IMR-90 (cell line): Measurements from ENCODE around the gene UST. TPM values are rescaled to one million over a fixed set of nuclear protein-coding genes. Genes with fewer than 3 reads are reported as not detected.

Source experiments
- ATAC-seq: fragments of 200-7000 bp; cut with Tn5 transposase; 2 replicates; pipeline ENCODE4 v1.9.1; 2020; ENCODE audit warnings: low read depth, mild to moderate bottlenecking, moderate library complexity
- BruUV-seq: library from RNA; stranded (reverse); fragments of 400-500 nt; replicated peaks from 2 replicates; lab custom pipeline; 2021; lab: Mats Ljungman, UMichigan
- CTCF ChIA-PET: fragments of 300-600 bp; formaldehyde crosslinking; extraction: SDS; loops from one replicate; lab custom pipeline; 2021; ENCODE audit warnings: antibody characterized with exemption; lab: Yijun Ruan, JAX
- POLR2A ChIA-PET: fragments of 300-600 bp; sonication (Branson Sonifier 250); formaldehyde crosslinking; loops from one replicate; lab custom pipeline; 2022; ENCODE audit warnings: antibody characterized with exemption; ENCODE audit not compliant: unreplicated experiment; lab: Charles Lee
- DNase-seq: peaks from one replicate; pipeline ENCODE4 v3.0.0; 2013
- H2AFZ ChIP-seq: replicated peaks from 2 replicates; pipeline ENCODE3; 2013; ENCODE audit warnings: low read length, mild to moderate bottlenecking; ENCODE audit not compliant: poor library complexity
- H2AK5ac ChIP-seq: 2 replicates; pipeline ENCODE4 v1.6.1; 2013; ENCODE audit warnings: low read depth, low read length, inconsistent platforms
- H2AK9ac ChIP-seq: replicated peaks from 2 replicates; pipeline ENCODE3; 2013; ENCODE audit warnings: mild to moderate bottlenecking, low read depth, low read length, moderate library complexity; ENCODE audit not compliant: poor library complexity
- H2BK120ac ChIP-seq: 2 replicates; pipeline ENCODE4 v1.6.1; 2013; ENCODE audit warnings: low read depth, low read length, inconsistent platforms
- H2BK15ac ChIP-seq: 3 replicates; pipeline ENCODE4 v1.6.1; 2013; ENCODE audit warnings: low read depth, low read length, inconsistent platforms
- H2BK20ac ChIP-seq: 2 replicates; pipeline ENCODE4 v1.6.1; 2013; ENCODE audit warnings: low read depth, mild to moderate bottlenecking, inconsistent platforms, low read length, moderate library complexity
- H2BK5ac ChIP-seq: 2 replicates; pipeline ENCODE4 v1.6.1; 2013; ENCODE audit warnings: mild to moderate bottlenecking, low read depth, low read length, inconsistent platforms; ENCODE audit not compliant: poor library complexity, severe bottlenecking
- H3K14ac ChIP-seq: replicated peaks from 2 replicates; pipeline ENCODE4 v1.6.1; 2013; ENCODE audit warnings: low read depth, low read length, inconsistent platforms
- H3K18ac ChIP-seq: 2 replicates; pipeline ENCODE4 v1.6.1; 2013; ENCODE audit warnings: low read depth, low read length, control low read depth
- H3K23ac ChIP-seq: 2 replicates; pipeline ENCODE4 v1.6.1; 2013; ENCODE audit warnings: low read depth, low read length, inconsistent platforms
- H3K27ac ChIP-seq: 2 replicates; pipeline ENCODE4 v1.5.1; 2013; ENCODE audit warnings: mild to moderate bottlenecking, control low read depth, low read length; ENCODE audit not compliant: insufficient read depth
- H3K27me3 ChIP-seq: 2 replicates; pipeline ENCODE4 v1.6.1; 2013; ENCODE audit warnings: low read length; ENCODE audit not compliant: control insufficient read depth, insufficient read depth
- H3K36me3 ChIP-seq: 2 replicates; pipeline ENCODE4 v1.6.1; 2013; ENCODE audit warnings: low read length, mixed read lengths; ENCODE audit not compliant: control insufficient read depth, insufficient read depth
- H3K4ac ChIP-seq: 2 replicates; pipeline ENCODE4 v1.6.1; 2013; ENCODE audit warnings: low read depth, low read length, inconsistent platforms
- H3K4me1 ChIP-seq: 2 replicates; pipeline ENCODE4 v1.6.1; 2013; ENCODE audit warnings: low read length, mixed read lengths; ENCODE audit not compliant: control insufficient read depth, insufficient read depth
- H3K4me2 ChIP-seq: 2 replicates; pipeline ENCODE4 v1.6.1; 2013; ENCODE audit warnings: low read depth, mild to moderate bottlenecking, control low read depth, low read length, moderate library complexity
- H3K4me3 ChIP-seq: 2 replicates; pipeline ENCODE4 v1.5.1; 2013; ENCODE audit warnings: low read depth, mild to moderate bottlenecking, control low read depth, low read length, moderate library complexity; ENCODE audit not compliant: insufficient read depth
- H3K56ac ChIP-seq: 2 replicates; pipeline ENCODE4 v1.6.1; 2013; ENCODE audit warnings: low read length, inconsistent platforms; ENCODE audit not compliant: insufficient read depth; ENCODE audit errors: extremely low read depth
- H3K79me1 ChIP-seq, 2 experiments: 2 replicates each; pipeline ENCODE4 v1.6.1; 2013; ENCODE audit warnings: low read length in 2 of 2, inconsistent platforms in 1 of 2, low read depth in 1 of 2
- H3K9ac ChIP-seq: 2 replicates; pipeline ENCODE4 v1.6.1; 2013; ENCODE audit warnings: low read depth, low read length, control low read depth
- H3K9me1 ChIP-seq: 2 replicates; pipeline ENCODE4 v1.6.1; 2013; ENCODE audit warnings: low read length, inconsistent platforms; ENCODE audit not compliant: insufficient read depth
- H3K9me3 ChIP-seq: 2 replicates; pipeline ENCODE4 v1.6.1; 2013; ENCODE audit warnings: low read length; ENCODE audit not compliant: control insufficient read depth, insufficient read depth
- H4K20me1 ChIP-seq: 2 replicates; pipeline ENCODE4 v1.6.1; 2013; ENCODE audit warnings: low read length, inconsistent platforms; ENCODE audit not compliant: insufficient read depth
- H4K5ac ChIP-seq: 2 replicates; pipeline ENCODE4 v1.6.1; 2013; ENCODE audit warnings: mild to moderate bottlenecking, low read depth, low read length, control low read depth
- H4K8ac ChIP-seq, 2 experiments: 2 replicates each; pipeline ENCODE4 v1.6.1; 2013; ENCODE audit warnings: low read depth in 2 of 2, low read length in 2 of 2, control low read depth in 1 of 2, inconsistent platforms in 1 of 2
- H4K91ac ChIP-seq: 2 replicates; pipeline ENCODE4 v1.6.1; 2013; ENCODE audit warnings: low read depth, low read length, inconsistent platforms; ENCODE audit not compliant: insufficient read depth
- BHLHE40 ChIP-seq: fragments of 150-350 bp; IDR thresholded peaks from 2 replicates; pipeline ENCODE4 v1.6.1; 2016; ENCODE audit warnings: mild to moderate bottlenecking, low read depth, low read length
- CEBPB ChIP-seq: IDR thresholded peaks from 2 replicates; pipeline ENCODE4 v1.6.1; 2012; ENCODE audit warnings: low read depth, low read length, improper control_type of control experiment
- CHD1 ChIP-seq: IDR thresholded peaks from 2 replicates; pipeline ENCODE4 v1.6.1; 2012; ENCODE audit warnings: low read depth, low read length, improper control_type of control experiment
- CTCF ChIP-seq: conservative IDR thresholded peaks from 2 replicates; pipeline ENCODE4 v1.5.1; 2012; ENCODE audit warnings: mild to moderate bottlenecking, low read depth, low read length, improper control_type of control experiment
- ELK1 ChIP-seq: fragments of 150-350 bp; IDR thresholded peaks from 2 replicates; pipeline ENCODE4 v1.6.1; 2016; ENCODE audit warnings: low read depth, mild to moderate bottlenecking, low read length, moderate library complexity, borderline replicate concordance
- MAFK ChIP-seq: IDR thresholded peaks from 2 replicates; pipeline ENCODE4 v1.6.1; 2012; ENCODE audit warnings: low read depth, low read length, improper control_type of control experiment
- MAZ ChIP-seq: IDR thresholded peaks from 2 replicates; pipeline ENCODE4 v1.6.1; 2012; ENCODE audit warnings: low read depth, mild to moderate bottlenecking, low read length, improper control_type of control experiment, moderate library complexity, borderline replicate concordance
- MXI1 ChIP-seq: IDR thresholded peaks from 2 replicates; pipeline ENCODE4 v1.6.1; 2012; ENCODE audit warnings: low read depth, mild to moderate bottlenecking, low read length, moderate library complexity, borderline replicate concordance
- NFE2L2 ChIP-seq: fragments of 150-350 bp; IDR thresholded peaks from 2 replicates; pipeline ENCODE4 v1.6.1; 2016; ENCODE audit warnings: low read depth, mild to moderate bottlenecking, low read length
- SMC3 ChIP-seq: fragments of 150-350 bp; IDR thresholded peaks from 2 replicates; pipeline ENCODE4 v1.6.1; 2016; ENCODE audit warnings: low read depth, mild to moderate bottlenecking, antibody characterized with exemption, low read length, moderate library complexity
- WGBS, 2 experiments: methylation state at CpG; one replicate each; pipeline versions ENCODE4 v1.1.5 to v1.1.7; 2013; ENCODE audit warnings: missing lambda C conversion rate in 2 of 2; ENCODE audit not compliant: insufficient read length in 1 of 2; ENCODE audit errors: extremely low coverage in 2 of 2; 5-methylcytosine and 5-hydroxymethylcytosine counted together
- dilution Hi-C: fragments of 300-500 bp; cut with HindIII; formaldehyde crosslinking; loops from one replicate; pipeline ENCODE4 v1.14.3; 2018; ENCODE audit warnings: low sequenced_read_pairs; ENCODE audit not compliant: unreplicated experiment
- in situ Hi-C: fragments of 300-500 bp; cut with MboI; formaldehyde crosslinking; loops from 3 replicates; pipeline ENCODE4 v1.14.3; 2019; ENCODE audit warnings: low sequenced_read_pairs, inconsistent platforms, mixed read lengths
- intact Hi-C: fragments of 100-400 bp; cut with micrococcal nuclease; formaldehyde crosslinking; loops from 2 replicates; pipeline ENCODE4 v1.10.0; 2022
- polyA plus RNA-seq, 3 experiments: library from polyadenylated mRNA; depleted of rRNA; stranded (reverse); fragments of >200 nt; gene quantifications; 2 replicates each; pipeline ENCODE4 v1.2.3, GENCODE V29; 2012; ENCODE audit warnings: low replicate concordance in 1 of 3
- total RNA-seq: library from RNA; depleted of rRNA; stranded (reverse); fragments of >200 nt; gene quantifications from 2 replicates; pipeline ENCODE4 v1.2.3, GENCODE V29; 2012

Gene UST
- total and polyA plus RNA-seq, 2 of the 4 experiments (the other 2 are of a cell fraction): 7.7 to 13.8 TPM

- Histone ChIP-seq H2BK15ac (no peak overlapping the region), H2AK9ac (no peak overlapping the region), H4K5ac (no peak overlapping the region), H3K79me1 (no peaks in the 10 kb centered on the region), H4K20me1 (no peaks in the 10 kb centered on the region), H3K4me1 (no peaks in the 10 kb centered on the region), H3K27me3 (0 out of 2 replicates have a peak, but pooled peaks cover 2% of the 10 kb centered on the region), H2AK5ac (no peak overlapping the region), H4K91ac (no peak overlapping the region), H3K9ac (no peak overlapping the region), H3K23ac (no peak overlapping the region), H3K27ac (no peak overlapping the region), H2BK20ac (no peak overlapping the region), H3K56ac (no peak overlapping the region), H3K4me3 (no peak overlapping the region), H3K14ac (no peak overlapping the region), H3K4me2 (no peak overlapping the region), H2BK5ac (no peak overlapping the region), H3K36me3 (no peaks in the 10 kb centered on the region), H3K18ac (no peak overlapping the region), H4K8ac (no peak overlapping the region), H2BK120ac (no peak overlapping the region), H3K4ac (no peak overlapping the region), H3K9me1 (no peaks in the 10 kb centered on the region), H3K9me3 (no peaks in the 10 kb centered on the region), H2AFZ (no peak overlapping the region)
- DNase-seq (no peak), ATAC-seq (no peak)
- POLR2A ChIA-PET: no interaction called here
- TF ChIP-seq ELK1 (no peak), CEBPB (no peak), NFE2L2 (no peak), MAFK (no peak), CHD1 (no peak), MXI1 (no peak), MAZ (no peak), CTCF (no peak), BHLHE40 (no peak), SMC3 (no peak)
- no CpG with 5 or more reads among the region's 2 CpGs for WGBS, 2 experiments
- in situ Hi-C loops: no loop called here
- CTCF ChIA-PET: interaction anchor here (0.5 kb wide), 1 partner anchor 127 kb away, joined by 4 read pairs; no protein-coding TSS in a partner anchor
- BruUV-seq: no TSS peak
- dilution Hi-C loops: no loop called here
- intact Hi-C loops: no loop called here
Observed at GRCh38 chr6:148735989-148736388, 10.8 kb upstream of the UST start.
